ENCODE measurements around the gene ZFYVE21.

GRCh38 chr14:103699901-103700752, 15.5 kb upstream of the ZFYVE21 start:
- TF ChIP-seq POLR2AphosphoS5 (IDR thresholded peaks at IDR 0.05; ENCODE audit: low read depth): no peak; the same call in none of the 2 replicates
- TF ChIP-seq CTCF (IDR thresholded peaks at IDR 0.05; ENCODE audit: insufficient read depth, low read length): no peak
- TF ChIP-seq REST (IDR thresholded peaks at IDR 0.05; ENCODE audit: insufficient replicate concordance, low read depth): no peak
- TF ChIP-seq SPI1 (IDR thresholded peaks at IDR 0.05; ENCODE audit: borderline replicate concordance, low read depth): no peak

All from HL-60 (cell line).